BJ (cell line): ENCODE measurements around the gene THOC2. TPM values are rescaled to one million over a fixed set of nuclear protein-coding genes. Genes with fewer than 3 reads are reported as not detected.

Source experiments
- CTCF ChIA-PET: fragments of 350-600 bp; formaldehyde crosslinking; extraction: SDS; loops from one replicate; lab custom pipeline; 2021; ENCODE audit warnings: antibody characterized with exemption, inconsistent platforms; lab: Yijun Ruan, JAX
- POLR2A ChIA-PET: fragments of 300-600 bp; sonication (Branson Sonifier 250); formaldehyde crosslinking; extraction: SDS; loops from one replicate; lab custom pipeline; 2021; ENCODE audit warnings: antibody characterized with exemption; lab: Charles Lee
- DNase-seq: peaks from one replicate; pipeline ENCODE4 v3.0.0-alpha.2; 2011; ENCODE audit warnings: low read depth
- H3K27me3 ChIP-seq: 2 replicates; pipeline ENCODE4 v1.6.0; 2011; ENCODE audit warnings: low read length; ENCODE audit not compliant: control insufficient read depth, insufficient read depth
- H3K36me3 ChIP-seq: 2 replicates; pipeline ENCODE4 v1.5.1; 2011; ENCODE audit warnings: low read length; ENCODE audit not compliant: control insufficient read depth, insufficient read depth
- H3K4me3 ChIP-seq: 2 replicates; pipeline ENCODE4 v1.5.1; 2011; ENCODE audit warnings: low read depth, mild to moderate bottlenecking, control low read depth, low read length
- CTCF ChIP-seq: IDR thresholded peaks from 2 replicates; pipeline ENCODE4 v1.5.1; 2011; ENCODE audit warnings: low read depth, mild to moderate bottlenecking, control low read depth, inconsistent platforms, low read length, moderate library complexity; ENCODE audit not compliant: insufficient read depth
- polyA plus RNA-seq: library from polyadenylated mRNA; depleted of rRNA; stranded (reverse); fragments of >200 nt; gene quantifications from 2 replicates; pipeline ENCODE4 v1.2.3, GENCODE V29; 2011

Gene THOC2
- polyA plus RNA-seq, 1 experiment = 23.8 TPM

DNA sequence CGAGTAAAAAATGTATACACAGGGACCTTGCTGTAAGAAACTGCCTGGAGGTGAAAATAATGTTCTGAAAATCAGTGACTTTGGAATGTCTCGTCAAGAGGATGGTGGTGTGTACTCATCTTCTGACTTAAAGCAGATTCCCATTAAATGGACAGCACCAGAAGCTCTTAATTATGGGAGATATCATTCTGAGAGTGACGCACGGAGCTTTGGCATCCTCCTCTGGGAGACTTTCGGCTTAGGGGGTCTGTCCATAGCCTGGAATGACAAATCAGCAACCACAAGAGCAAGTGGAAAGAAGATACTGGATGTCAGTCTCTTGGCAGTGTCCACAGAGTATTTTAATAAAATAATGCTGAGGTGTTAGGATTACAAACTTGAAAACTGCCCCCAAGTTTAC, 129.4 kb downstream of the THOC2 start:
- DNase-seq = no peak
- no peak overlapping the region for H3K4me3 ChIP-seq
- no peaks in the 10 kb centered on the region for H3K36me3 ChIP-seq
- no peak for TF ChIP-seq CTCF
- H3K27me3 ChIP-seq = no peaks in the 10 kb centered on the region
- POLR2A ChIA-PET = no interaction called here
- CTCF ChIA-PET = no interaction called here

DNA sequence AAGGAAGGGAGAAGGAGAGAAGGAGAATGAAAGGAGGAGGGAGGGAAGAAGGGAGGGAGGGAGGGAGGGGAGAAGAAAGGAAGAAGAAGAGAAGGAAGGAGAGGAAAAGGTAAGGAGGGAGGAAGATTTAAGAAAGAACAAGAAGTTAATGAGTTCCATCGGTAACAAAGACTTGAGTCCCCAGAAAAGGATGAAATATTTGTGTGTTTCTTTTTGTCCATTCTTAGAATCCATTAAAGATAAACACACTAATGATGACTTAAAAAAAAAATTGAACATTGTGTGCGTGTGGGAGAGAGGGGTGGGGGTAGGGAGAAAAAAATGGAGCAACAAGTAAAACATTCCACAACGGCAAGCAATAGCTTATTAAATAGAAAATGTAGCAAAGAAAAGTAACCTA, 131.4 kb downstream of the THOC2 start:
- no peaks in the 10 kb centered on the region for H3K27me3 ChIP-seq
- no peak overlapping the region for H3K4me3 ChIP-seq
- POLR2A ChIA-PET = no interaction called here
- no peak for DNase-seq
- H3K36me3 ChIP-seq = no peaks in the 10 kb centered on the region
- TF ChIP-seq CTCF = no peak
- CTCF ChIA-PET = no interaction called here

GRCh38 chrX:123600181-123600580, 132.7 kb downstream of the THOC2 start:
- no peaks in the 10 kb centered on the region for H3K36me3 ChIP-seq
- H3K4me3 ChIP-seq = no peak overlapping the region
- no peak for TF ChIP-seq CTCF
- no peak for DNase-seq
- ChIA-PET CTCF (no interaction called here), POLR2A (no interaction called here)
- no peaks in the 10 kb centered on the region for H3K27me3 ChIP-seq

DNA sequence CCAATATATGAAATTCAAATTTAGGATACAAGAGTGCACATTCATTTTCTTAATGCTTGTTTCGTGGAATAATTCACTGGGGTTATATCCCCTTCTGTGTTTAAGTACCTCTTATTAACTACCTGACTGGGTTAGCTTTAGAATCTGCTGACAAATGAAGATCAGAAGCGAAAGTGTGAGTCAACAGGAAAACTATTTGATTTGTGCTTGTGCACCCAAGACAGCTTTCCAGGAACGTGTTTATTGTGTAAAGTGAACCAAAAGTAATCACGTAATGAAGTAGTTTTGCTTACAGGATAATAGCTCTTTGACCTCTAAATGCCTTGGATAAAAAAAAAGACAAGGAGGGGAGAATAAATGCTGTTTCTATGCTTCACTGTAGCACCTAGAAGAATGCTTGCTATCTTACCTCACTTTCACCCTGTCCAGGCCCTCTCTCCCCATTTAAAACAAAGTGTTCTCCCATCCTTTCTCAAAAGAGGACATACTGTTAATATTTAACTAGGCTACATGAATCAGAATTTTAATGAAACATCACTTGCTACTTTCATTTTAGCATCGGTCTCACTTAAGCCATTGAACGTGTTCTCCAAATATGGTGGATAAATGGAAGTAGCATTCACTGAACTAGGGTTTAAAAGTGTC, 141.9 kb downstream of the THOC2 start:
- TF ChIP-seq CTCF = no peak
- Histone ChIP-seq H3K36me3 (no peaks in the 10 kb centered on the region), H3K27me3 (no peaks in the 10 kb centered on the region), H3K4me3 (no peak overlapping the region)
- CTCF ChIA-PET = no interaction called here
- no peak for DNase-seq
- POLR2A ChIA-PET = interaction anchor here (0.6 kb wide), 1 partner anchor 171 kb away, joined by 6 read pairs; no protein-coding TSS in a partner anchor

- H3K27me3 ChIP-seq = no peaks in the 10 kb centered on the region
- no peak for TF ChIP-seq CTCF
- CTCF ChIA-PET = no interaction called here
- no peak overlapping the region for H3K4me3 ChIP-seq
- POLR2A ChIA-PET = no interaction called here
- no peak for DNase-seq
- H3K36me3 ChIP-seq = no peaks in the 10 kb centered on the region
Measured at GRCh38 chrX:123588723-123589122, 144.1 kb downstream of the THOC2 start.
